ENCODE measurements around the gene CASP9. TPM values are rescaled to one million over a fixed set of nuclear protein-coding genes. Genes with fewer than 3 reads are reported as not detected.

CASP9 gene
- total RNA-seq, 6 donors from 2014 or later: 11.9 to 40.9 (median 15.0) TPM

GRCh38 chr1:15513919-15514318, 10.1 kb downstream of the CASP9 start:
- Histone ChIP-seq H3K9me3 (no peaks in the 10 kb centered on the region), H3K4me1 (peaks cover 0 to 3% (median 0%) of the 10 kb centered on the region in 4 donors), H3K4me3 (no peak overlapping the region), H3K36me3 (peaks cover 0 to 22% (median 6%) of the 10 kb centered on the region in 4 donors), H3K27me3 (no peaks in the 10 kb centered on the region), H3K27ac (no peak overlapping the region)
- 92 to 96% methylated on average over 3 of the region's 3 CpGs for WGBS, 2 donors
- TF ChIP-seq CTCF (IDR thresholded peaks at IDR 0.05) (no peak), EP300 (IDR thresholded peaks at IDR 0.05) (no peak), POLR2AphosphoS5 (IDR thresholded peaks at IDR 0.05) (no peak), POLR2A (IDR thresholded peaks at IDR 0.05) (no peak)
- ATAC-seq (ENCODE audit: low FRiP score in 2 of 2) (no peak), DNase-seq (peak in 1 of 2 donors; percentile 0)

GRCh38 chr1:15513192-15513591, 10.8 kb downstream of the CASP9 start:
- WGBS, 2 donors: 84 to 87% methylated on average over 4 of the region's 4 CpGs
- Histone ChIP-seq H3K9me3 (no peaks in the 10 kb centered on the region), H3K4me1 (peaks cover 0 to 3% (median 0%) of the 10 kb centered on the region in 4 donors), H3K4me3 (no peak overlapping the region), H3K27ac (no peak overlapping the region), H3K27me3 (no peaks in the 10 kb centered on the region), H3K36me3 (peaks cover 0 to 22% (median 6%) of the 10 kb centered on the region in 4 donors)
- TF ChIP-seq POLR2A (IDR thresholded peaks at IDR 0.05) (no peak), POLR2AphosphoS5 (IDR thresholded peaks at IDR 0.05) (no peak), CTCF (IDR thresholded peaks at IDR 0.05) (no peak), EP300 (IDR thresholded peaks at IDR 0.05) (no peak)
- ATAC-seq (ENCODE audit: low FRiP score in 2 of 2) (no peak), DNase-seq (no peak)

GRCh38 chr1:15510611-15511405, 13.2 kb downstream of the CASP9 start:
- 90 to 93% methylated on average over 8 of the region's 8 CpGs for WGBS, 2 donors
- Histone ChIP-seq H3K4me3 (no peak overlapping the region), H3K27ac (no peak overlapping the region), H3K27me3 (no peaks in the 10 kb centered on the region), H3K9me3 (no peaks in the 10 kb centered on the region), H3K4me1 (peaks cover 0 to 3% (median 0%) of the 10 kb centered on the region in 4 donors), H3K36me3 (peaks cover 0 to 19% (median 12%) of the 10 kb centered on the region in 4 donors)
- ATAC-seq (ENCODE audit: low FRiP score in 2 of 2) (no peak), DNase-seq (peak in 1 of 2 donors; percentile 4)
- no peak for TF ChIP-seq POLR2AphosphoS5 (IDR thresholded peaks at IDR 0.05)
- no peak for TF ChIP-seq EP300 (IDR thresholded peaks at IDR 0.05)
- no peak for TF ChIP-seq CTCF (IDR thresholded peaks at IDR 0.05)
- no peak for TF ChIP-seq POLR2A (IDR thresholded peaks at IDR 0.05)

GRCh38 chr1:15509586-15509985, 14.4 kb downstream of the CASP9 start:
- H3K36me3 ChIP-seq: peaks cover 0 to 30% (median 22%) of the 10 kb centered on the region in 4 donors

More at GRCh38 chr1:15509586-15509985, 14.4 kb downstream of the CASP9 start:
- ATAC-seq (ENCODE audit: low FRiP score in 2 of 2): no peak
- WGBS, 2 donors: 89 to 93% methylated on average over 7 of the region's 7 CpGs
- H3K4me1 ChIP-seq: no peaks in the 10 kb centered on the region
- H3K9me3 ChIP-seq: no peaks in the 10 kb centered on the region
- H3K4me3 ChIP-seq: no peak overlapping the region
- no peaks in the 10 kb centered on the region for H3K27me3 ChIP-seq
- TF ChIP-seq CTCF (IDR thresholded peaks at IDR 0.05): no peak
- no peak for TF ChIP-seq POLR2AphosphoS5 (IDR thresholded peaks at IDR 0.05)
- no peak for TF ChIP-seq POLR2A (IDR thresholded peaks at IDR 0.05)
- no peak for TF ChIP-seq EP300 (IDR thresholded peaks at IDR 0.05)
- H3K27ac ChIP-seq: no peak overlapping the region
- no peak for DNase-seq
